Breast epithelium (tissue), 3 donors: ENCODE data around the gene CFAP58.

ENCODE experiments used
- CTCF ChIP-seq, 3 donors: fragments of 450-650 bp; IDR thresholded peaks; one replicate each; pipeline ENCODE4 v1.5.1; 2016 to 2017; ENCODE audit warnings: antibody characterized with exemption in 3 of 3, mild to moderate bottlenecking in 3 of 3, moderate library complexity in 3 of 3
- POLR2A ChIP-seq: fragments of 450-650 bp; IDR thresholded peaks from one replicate; pipeline ENCODE4 v1.6.1; 2016; ENCODE audit warnings: antibody characterized with exemption, mild to moderate bottlenecking, moderate library complexity
- POLR2AphosphoS5 ChIP-seq, 3 donors: sonication (generic); formaldehyde crosslinking; IDR thresholded peaks; one replicate each; pipeline ENCODE4 v1.6.1; 2017; ENCODE audit warnings: antibody characterized with exemption in 3 of 3

GRCh38 chr10:104485632-104486031 lies 132.0 kb downstream of the CFAP58 start:
- TF ChIP-seq CTCF (IDR thresholded peaks at IDR 0.05), result no peak
- TF ChIP-seq POLR2A, result no peak
- TF ChIP-seq POLR2AphosphoS5 (IDR thresholded peaks at IDR 0.05), result no peak
